GM10266 (cell line): ENCODE measurements around the gene MTHFS.
"Not testable (repeated sequence)": the region's sequence is repeated elsewhere in the genome, so short reads cannot be mapped to it uniquely, and the experiment has no call there.

ENCODE experiments used
- DNase-seq: peaks from one replicate; pipeline ENCODE4 v3.0.0; 2012; ENCODE audit errors: extremely low spot score
- TF ChIP-seq, protein P1 (sequence below): IDR thresholded peaks from 2 replicates; pipeline ENCODE4 v1.5.1; 2012; ENCODE audit warnings: mild to moderate bottlenecking, low read depth; ENCODE audit not compliant: control insufficient read depth, insufficient read depth; ENCODE audit errors: missing control alignments

The MTHFS gene

DNA sequence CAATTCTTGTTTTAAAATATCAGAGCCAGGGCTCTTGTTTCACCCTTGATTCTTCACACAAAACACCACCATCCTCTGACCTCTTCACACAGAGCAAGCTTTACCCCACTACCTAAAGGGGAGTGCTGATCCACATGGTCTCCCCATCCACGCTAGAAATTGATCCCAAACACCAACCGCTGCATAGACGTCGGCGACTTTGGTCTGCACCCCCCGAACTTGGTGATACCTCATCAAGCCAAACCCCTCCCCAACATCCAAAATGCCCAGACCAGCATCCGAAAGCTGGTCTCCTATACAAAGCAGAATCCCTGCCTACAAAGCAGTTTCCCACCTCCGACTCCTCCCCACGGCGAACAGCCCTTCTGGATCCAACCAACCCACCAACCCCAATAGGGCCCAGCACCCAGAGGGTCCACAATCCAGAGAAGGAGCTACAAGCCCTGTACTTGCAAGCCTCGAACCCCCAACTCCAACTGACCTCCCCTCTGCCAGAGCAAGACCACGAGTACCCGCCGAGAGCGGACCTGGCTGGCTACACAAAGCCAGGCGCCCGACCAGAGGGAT lies 25.8 kb upstream of the MTHFS start:
- TF ChIP-seq, protein P1, sequence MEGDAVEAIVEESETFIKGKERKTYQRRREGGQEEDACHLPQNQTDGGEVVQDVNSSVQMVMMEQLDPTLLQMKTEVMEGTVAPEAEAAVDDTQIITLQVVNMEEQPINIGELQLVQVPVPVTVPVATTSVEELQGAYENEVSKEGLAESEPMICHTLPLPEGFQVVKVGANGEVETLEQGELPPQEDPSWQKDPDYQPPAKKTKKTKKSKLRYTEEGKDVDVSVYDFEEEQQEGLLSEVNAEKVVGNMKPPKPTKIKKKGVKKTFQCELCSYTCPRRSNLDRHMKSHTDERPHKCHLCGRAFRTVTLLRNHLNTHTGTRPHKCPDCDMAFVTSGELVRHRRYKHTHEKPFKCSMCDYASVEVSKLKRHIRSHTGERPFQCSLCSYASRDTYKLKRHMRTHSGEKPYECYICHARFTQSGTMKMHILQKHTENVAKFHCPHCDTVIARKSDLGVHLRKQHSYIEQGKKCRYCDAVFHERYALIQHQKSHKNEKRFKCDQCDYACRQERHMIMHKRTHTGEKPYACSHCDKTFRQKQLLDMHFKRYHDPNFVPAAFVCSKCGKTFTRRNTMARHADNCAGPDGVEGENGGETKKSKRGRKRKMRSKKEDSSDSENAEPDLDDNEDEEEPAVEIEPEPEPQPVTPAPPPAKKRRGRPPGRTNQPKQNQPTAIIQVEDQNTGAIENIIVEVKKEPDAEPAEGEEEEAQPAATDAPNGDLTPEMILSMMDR = no peak
- DNase-seq = no peak

DNA sequence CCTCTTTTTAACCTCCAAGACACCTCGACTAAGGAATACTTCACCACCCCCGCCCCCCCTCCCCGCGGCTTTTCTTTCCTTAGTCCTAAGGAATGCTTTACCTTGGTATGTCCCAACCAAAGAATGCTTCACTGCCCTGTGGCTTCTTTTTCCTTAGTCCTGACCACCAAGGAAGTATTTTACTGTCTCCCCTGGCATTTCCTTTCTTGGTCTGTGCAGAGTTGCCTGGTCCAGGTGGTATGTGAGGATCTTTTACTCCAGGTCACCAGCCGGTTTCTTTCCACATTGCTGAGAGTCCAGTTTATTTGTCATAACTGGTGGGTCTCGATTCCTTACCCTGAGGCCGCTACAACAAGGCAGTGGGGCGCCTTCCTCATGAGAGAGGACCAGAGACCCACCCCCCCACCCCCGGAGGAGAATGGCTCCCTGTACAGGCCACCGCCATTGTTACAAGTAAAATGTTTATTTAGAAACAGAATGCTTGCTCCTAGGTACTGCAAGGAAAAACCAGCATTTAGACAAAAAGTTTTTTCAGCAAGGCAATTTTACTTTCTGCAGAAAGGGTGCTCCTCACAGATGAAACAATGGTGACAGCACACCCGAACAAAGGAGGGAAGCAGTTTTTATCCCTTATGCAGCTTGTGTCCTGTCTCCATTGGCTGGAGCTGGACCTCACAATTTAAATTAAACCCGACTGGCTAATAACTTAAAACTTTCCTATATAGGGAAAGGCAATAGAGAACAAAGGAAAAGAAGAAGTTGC lies 23.1 kb upstream of the MTHFS start:
- TF ChIP-seq, protein P1 = no peak
- DNase-seq = no peak

DNA sequence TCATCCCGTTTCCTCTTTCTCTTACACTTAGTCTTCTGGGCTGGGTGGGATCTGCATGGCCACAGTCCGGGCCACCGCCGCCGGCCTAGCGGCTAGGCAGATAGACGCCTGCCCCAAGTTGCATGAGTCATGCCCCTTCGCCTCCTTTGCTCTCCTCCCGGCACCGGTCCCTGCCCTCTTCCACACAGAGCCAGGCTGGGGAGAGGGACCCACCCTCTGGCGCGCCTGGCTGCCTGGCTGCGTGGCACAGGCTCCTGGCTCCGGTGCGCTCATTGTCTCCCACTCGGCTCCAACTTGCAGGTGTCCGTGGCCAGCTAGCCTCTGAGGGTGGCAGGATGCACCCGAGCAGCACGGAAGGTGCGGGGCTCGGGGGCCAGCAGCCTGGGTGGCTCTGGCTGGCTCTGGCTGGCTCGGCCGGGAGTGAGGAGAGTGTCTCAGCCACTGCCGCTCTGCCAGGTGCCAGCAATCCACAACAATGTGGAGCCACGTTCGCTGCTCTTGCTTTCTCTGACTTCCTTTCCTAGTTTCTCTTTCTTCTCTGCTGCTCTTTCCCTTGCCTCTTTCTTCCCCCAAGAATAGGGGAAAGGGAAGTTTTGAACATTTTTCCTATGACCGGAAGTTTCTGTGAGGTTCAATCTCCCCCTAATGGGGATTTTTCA lies 22.4 kb upstream of the MTHFS start:
- DNase-seq = no peak
- TF ChIP-seq, protein P1 = no peak

DNA sequence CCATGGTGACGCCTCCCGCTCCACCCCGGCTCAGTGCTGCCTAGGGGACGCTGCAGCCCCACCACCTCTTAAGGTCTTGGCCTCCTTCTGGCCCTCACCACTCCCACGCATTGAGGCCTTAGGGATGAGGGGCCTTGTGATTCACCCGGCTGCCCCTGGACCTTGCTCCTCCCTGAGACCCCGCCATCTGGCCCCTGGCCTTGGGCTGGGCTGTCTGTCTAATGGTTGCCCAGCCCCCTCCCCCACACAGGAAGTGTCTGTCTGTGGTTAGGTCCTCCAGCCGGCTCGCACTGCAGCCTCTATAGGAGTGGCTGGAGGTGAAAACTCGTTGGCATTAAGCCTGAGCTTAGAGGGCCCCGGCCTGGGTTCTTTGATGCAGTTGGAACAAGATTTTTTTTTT lies 21.5 kb upstream of the MTHFS start:
- TF ChIP-seq, protein P1 = no peak
- no peak for DNase-seq

DNA sequence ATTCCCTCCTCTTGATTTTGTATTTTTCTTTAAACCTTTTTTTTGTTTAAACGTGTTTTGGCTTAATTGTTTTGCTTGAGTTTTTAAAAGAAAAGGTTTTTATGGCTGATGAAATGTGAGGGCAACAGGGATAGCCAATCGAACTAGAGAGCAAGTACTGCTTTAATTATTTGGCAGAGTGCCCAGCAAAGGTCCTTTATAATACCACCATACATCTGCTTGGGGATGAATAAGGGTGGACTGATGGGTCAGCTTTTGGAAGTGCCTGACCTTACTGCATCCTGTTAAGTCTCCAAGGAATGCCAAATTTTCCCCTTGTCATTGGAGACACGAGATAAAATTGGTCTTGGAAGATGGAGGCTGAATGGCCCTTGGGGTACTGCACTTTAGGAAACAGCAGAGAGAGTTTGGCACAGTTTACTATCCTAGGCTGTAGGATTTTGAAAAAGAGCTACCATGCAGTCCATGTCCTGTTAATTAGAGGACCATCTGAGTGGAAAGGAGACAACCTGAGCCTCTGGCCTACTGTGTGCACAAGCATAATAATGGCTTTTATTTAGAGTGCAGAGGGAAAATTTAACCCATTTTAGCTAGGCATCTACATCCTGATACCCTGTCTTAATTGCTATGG lies 19.8 kb upstream of the MTHFS start:
- TF ChIP-seq, protein P1 = no peak
- DNase-seq = no peak

DNA sequence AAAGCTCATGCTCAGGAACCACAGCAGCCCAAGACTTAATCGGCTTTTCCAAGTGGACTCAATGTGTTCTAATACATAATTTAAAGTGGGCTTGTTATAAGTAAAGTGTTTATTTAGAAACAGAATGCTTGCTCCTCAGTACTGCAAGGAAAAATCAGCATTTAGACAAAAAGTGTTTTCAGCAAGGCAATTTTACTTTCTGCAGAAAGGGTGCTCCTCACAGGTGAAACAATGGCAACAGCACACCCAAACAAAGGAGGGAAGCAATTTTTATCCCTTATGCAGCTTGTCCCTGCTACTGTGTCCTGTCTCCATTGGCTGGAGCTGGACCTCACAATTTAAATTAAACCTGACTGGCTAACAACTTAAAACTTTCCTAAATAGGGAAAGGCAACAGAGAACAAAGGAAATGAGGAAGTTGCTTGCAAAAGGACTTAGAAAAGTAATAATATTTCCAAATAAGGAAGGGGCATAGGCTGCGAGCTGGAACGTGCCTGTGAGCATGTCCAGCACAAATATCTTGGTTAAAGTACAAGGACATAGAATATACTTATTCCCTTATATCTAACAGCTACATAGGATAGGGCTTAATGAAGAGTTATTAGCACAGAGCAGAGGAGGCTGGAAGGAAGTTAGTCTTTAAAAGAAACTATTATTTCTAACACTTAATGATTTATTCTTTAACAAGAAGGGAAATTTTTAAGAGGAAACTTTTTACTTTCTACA lies 19.1 kb upstream of the MTHFS start:
- not testable (repeated sequence) for DNase-seq

DNA sequence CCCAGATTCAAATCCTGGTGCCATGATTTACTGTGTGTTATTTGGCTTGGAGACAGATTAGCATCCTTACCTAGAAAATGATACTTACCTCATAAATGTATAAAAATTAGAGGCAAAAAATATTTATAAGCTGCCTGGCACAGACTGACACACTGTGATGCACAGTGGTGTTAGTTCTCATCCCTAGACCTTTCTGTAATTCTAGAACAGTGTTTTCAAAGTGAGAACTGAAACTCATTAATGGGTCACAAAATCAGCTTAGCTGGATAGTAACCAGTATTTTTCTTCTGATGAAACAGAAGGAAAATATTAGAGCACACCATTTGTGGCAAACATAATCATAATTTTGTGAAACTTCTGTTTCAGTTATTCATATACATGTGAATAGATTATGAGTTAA lies 17.9 kb upstream of the MTHFS start:
- TF ChIP-seq, protein P1 = no peak
- no peak for DNase-seq

DNA sequence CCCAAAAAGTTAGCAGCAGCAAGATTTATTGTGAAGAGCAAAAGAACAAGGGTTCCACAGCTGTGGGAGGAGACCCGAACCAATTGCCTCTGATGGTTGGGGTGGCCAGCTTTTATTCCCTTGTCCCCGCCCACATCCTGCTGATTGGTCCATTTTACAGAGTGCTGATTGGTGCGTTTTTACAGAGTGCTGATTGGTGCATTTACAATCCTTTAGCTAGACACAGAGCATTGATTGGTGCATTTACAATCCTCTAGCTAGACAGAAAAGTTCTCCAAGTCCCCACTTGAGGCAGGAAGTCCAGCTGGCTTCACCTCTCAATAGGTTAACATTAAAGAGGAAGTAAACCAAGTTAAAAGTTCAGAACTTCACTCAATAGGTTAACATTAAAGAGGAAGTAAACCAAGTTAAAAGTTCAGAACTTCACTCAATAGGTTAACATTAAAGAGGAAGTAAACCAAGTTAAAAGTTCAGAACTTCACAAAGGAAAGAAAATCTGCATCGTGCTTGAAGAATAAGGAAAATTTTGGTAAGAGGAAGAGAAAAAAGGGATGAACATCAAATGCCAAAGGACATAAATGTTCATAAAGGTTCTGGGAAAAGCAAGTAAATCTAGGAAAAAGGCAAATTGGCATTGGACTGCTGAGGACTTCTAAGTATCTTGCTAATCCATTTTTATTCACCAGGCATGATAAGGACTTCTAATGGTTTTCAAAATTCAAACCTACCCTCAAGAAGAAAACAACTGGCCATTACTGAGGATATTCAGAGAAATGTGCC lies 12.9 kb upstream of the MTHFS start:
- DNase-seq = not testable (repeated sequence)
